Heart right ventricle (tissue), 16 donors: ENCODE data around the gene IFT81. TPM values are rescaled to one million over a fixed set of nuclear protein-coding genes. Genes with fewer than 3 reads are reported as not detected.

Experiments
- ATAC-seq, 8 donors: fragments of 200-7000 bp; cut with Tn5 transposase; one replicate each; pipeline ENCODE4 v1.9.1; 2020; ENCODE audit warnings: mild to moderate bottlenecking in 8 of 8, moderate library complexity in 8 of 8, moderate number of reproducible peaks in 1 of 8
- DNase-seq, 2 donors: peaks; one replicate each; pipeline ENCODE4 v3.0.0-alpha.2; 2020
- H3K27ac ChIP-seq, 10 donors: fragments of 200-600 bp; sonication (generic) in 2 of 10; one replicate each; pipeline versions ENCODE4 v1.5.0 to v1.8.0; 2020 to 2022; ENCODE audit warnings: mild to moderate bottlenecking in 3 of 10
- H3K27me3 ChIP-seq, 7 donors: fragments of 200-600 bp; one replicate each; pipeline ENCODE4 v1.8.0; 2021 to 2022; ENCODE audit warnings: mild to moderate bottlenecking in 2 of 7
- H3K36me3 ChIP-seq, 9 donors: fragments of 200-600 bp; sonication (generic) in 1 of 9; one replicate each; pipeline versions ENCODE4 v1.5.0 to v1.8.0; 2020 to 2022; ENCODE audit warnings: mild to moderate bottlenecking in 2 of 9
- H3K4me1 ChIP-seq, 9 donors: fragments of 200-600 bp; sonication (generic) in 1 of 9; one replicate each; pipeline versions ENCODE4 v1.5.0 to v1.8.0; 2020 to 2022; ENCODE audit warnings: mild to moderate bottlenecking in 4 of 9
- H3K4me3 ChIP-seq, 10 donors: fragments of 200-600 bp; sonication (generic) in 2 of 10; one replicate each; pipeline versions ENCODE4 v1.5.0 to v1.8.0; 2020 to 2022; ENCODE audit warnings: mild to moderate bottlenecking in 7 of 10, moderate library complexity in 2 of 10
- H3K9me3 ChIP-seq, 11 donors: fragments of 200-600 bp in 10 of 11; sonication (generic) in 2 of 11; one replicate each; pipeline versions ENCODE4 v1.5.0 to v1.8.0; 2013 to 2022; ENCODE audit warnings: mild to moderate bottlenecking in 2 of 11, control low read depth in 1 of 11, moderate library complexity in 1 of 11
- WGBS, 2 donors: extraction: QIAGEN DNeasy Blood & Tissue Kit; methylation state at CpG; one replicate each; pipeline ENCODE4 v1.1.7; 2013; ENCODE audit warnings: inconsistent platforms in 1 of 2; 5-methylcytosine and 5-hydroxymethylcytosine counted together
- intact Hi-C, 10 donors: fragments of 100-400 bp; cut with DNase I; formaldehyde crosslinking; loops; one replicate each; pipeline versions ENCODE4 v1.11.1 to v1.14.2; 2022
- polyA plus RNA-seq, 2 donors: library from polyadenylated mRNA; stranded (reverse); fragments of 200-250 nt; gene quantifications; one replicate each; pipeline ENCODE4 v1.2.3, GENCODE V29; 2013
- total RNA-seq, 10 donors: library from RNA; stranded (reverse); fragmentation: NEBNext Ultra II Directional in 3 of 10; extraction: Animal tissue kit (Norgen Biotek cat#: 25700) in 3 of 10; gene quantifications; one replicate each; pipeline versions ENCODE4 v1.2.1 to v1.2.4, GENCODE V29; 2021 to 2023
- TF ChIP-seq, protein P1 (sequence below), 9 donors: fragments of 200-600 bp; sonication (generic) in 2 of 9; IDR thresholded peaks; one replicate each; pipeline versions ENCODE4 v1.5.0 to v1.8.0; 2021 to 2022; ENCODE audit warnings: antibody characterized with exemption in 9 of 9, mild to moderate bottlenecking in 5 of 9, moderate library complexity in 1 of 9
- donor health status: Arrhythmogenic right ventricular cardiomyopathy.
- donor health status: ischemic (EF 13 %, LVEDD 7.1; RV severe dilation, severe dysfunction).
- donor health status: healthy with polysubstance abuse.
- donor health status: DM: no; HTN: yes; CAD: no.
- donor health status: DM: no; HTN: no; CAD: no.
- donor health status: ischemic (EF 25% LVEDD 6.9; RV normal size, moderate dysfunction).
- donor health status: ischemic (EF 25% LVEDD 5.7; RV mildly dilated, moderate dysfunction).
- donor health status: healthy.
- donor health status: DM: yes; HTN: yes; CAD: no.
- donor health status: Ischemic cardiomyopathy.
- donor health status: ischemic (EF 35%, LVEDD 5.7; RV mildly dilated, moderate dysfunction).
- donor health status: nonischemic (EF 11% LVEDD 7.7; RV severe dilation, severe dysfunction).
- donor health status: DM: yes; HTN: yes; CAD: no.
- donor health status: PGD.
- donor health status: ischemic (EF 29% LVEDD 5.4; RV normal size, mild dysfunction).
- donor health status: nonischemic (EF 23%, LVEDD 6.1; RV moderate dilation, normal function).

The IFT81 gene
- total and polyA plus RNA-seq, 12 donors, result 5.1 to 11.7 (median 8.3) TPM

DNA sequence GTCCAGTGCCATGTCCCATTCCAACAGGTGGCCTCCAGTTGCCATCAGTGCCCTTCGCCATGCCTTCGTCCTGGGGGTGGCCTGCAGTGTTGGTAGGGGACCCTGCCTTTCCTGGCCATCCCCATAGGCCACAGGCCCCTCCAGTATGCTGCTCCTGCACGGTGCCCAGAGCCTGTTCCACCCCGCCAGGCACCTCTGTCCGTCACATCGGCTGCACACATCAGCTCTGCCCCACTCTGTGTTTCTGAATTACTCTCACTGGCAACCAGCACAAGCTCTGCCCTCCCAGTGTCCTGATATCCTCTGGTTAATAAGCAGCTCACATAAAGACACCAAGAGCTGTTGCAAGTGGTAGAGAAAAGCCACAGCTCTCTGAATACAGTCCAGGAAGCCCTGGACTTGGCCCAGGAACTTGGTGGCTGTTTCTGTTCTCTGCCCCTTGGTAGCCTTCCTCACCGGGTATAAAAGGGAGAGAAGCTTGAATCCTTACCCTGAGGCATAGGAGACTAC is 125.6 kb downstream of the IFT81 start:
- intact Hi-C loops, result loop anchor here in 1 of 10 donors (5.0 kb wide), 1 partner anchor 33 kb away; the partner anchor contains the start of gene ATP2A2
- peak; percentile 19 to 55 (median 40) for ATAC-seq

DNA sequence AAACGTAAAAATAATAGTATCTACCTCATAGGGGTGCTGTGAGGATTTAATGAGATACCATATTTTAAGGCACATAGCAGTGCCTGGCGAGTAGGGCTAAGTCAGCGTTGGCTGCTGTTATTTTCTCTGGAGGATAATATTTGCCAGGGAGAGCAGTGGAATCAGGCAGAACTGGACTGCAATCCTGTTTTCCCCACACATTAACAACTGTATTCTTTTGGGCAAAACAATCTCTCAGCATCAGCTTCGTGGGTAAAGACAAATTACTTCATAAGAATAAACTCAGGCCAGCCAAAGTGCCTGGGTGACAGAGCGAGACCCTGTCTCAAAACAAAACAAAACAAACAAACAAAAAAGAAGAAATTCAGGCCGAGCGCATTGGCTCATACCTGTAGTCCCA is 127.2 kb downstream of the IFT81 start:
- no peaks in the 10 kb centered on the region for H3K27me3 ChIP-seq
- H3K27ac ChIP-seq, result peak overlapping the region in 9 of 10 donors; percentile 81 to 98 (median 93)
- H3K36me3 ChIP-seq, result no peaks in the 10 kb centered on the region
- peaks cover 33 to 74% (median 53%) of the 10 kb centered on the region in 9 donors for H3K4me1 ChIP-seq
- WGBS, 2 donors, result 82 to 83% methylated on average over 7 of the region's 7 CpGs
- no peak overlapping the region for H3K4me3 ChIP-seq
- H3K9me3 ChIP-seq, result no peaks in the 10 kb centered on the region
- intact Hi-C loops, result no loop called here
- DNase-seq, result no peak
- TF ChIP-seq, protein P1, sequence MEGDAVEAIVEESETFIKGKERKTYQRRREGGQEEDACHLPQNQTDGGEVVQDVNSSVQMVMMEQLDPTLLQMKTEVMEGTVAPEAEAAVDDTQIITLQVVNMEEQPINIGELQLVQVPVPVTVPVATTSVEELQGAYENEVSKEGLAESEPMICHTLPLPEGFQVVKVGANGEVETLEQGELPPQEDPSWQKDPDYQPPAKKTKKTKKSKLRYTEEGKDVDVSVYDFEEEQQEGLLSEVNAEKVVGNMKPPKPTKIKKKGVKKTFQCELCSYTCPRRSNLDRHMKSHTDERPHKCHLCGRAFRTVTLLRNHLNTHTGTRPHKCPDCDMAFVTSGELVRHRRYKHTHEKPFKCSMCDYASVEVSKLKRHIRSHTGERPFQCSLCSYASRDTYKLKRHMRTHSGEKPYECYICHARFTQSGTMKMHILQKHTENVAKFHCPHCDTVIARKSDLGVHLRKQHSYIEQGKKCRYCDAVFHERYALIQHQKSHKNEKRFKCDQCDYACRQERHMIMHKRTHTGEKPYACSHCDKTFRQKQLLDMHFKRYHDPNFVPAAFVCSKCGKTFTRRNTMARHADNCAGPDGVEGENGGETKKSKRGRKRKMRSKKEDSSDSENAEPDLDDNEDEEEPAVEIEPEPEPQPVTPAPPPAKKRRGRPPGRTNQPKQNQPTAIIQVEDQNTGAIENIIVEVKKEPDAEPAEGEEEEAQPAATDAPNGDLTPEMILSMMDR (IDR thresholded peaks at IDR 0.05), result no peak
- no peak for ATAC-seq

More for the DNA sequence above, 125.6 kb downstream of the IFT81 start:
- H3K36me3 ChIP-seq, result no peaks in the 10 kb centered on the region
- TF ChIP-seq, protein P1 (IDR thresholded peaks at IDR 0.05), result no peak
- peak; percentile 53 to 54 for DNase-seq
- H3K27ac ChIP-seq, result peak overlapping the region; percentile 71 to 98 (median 92)
- no peaks in the 10 kb centered on the region for H3K27me3 ChIP-seq
- H3K4me1 ChIP-seq, result peaks cover 33 to 90% (median 56%) of the 10 kb centered on the region in 9 donors
- 48 to 65% methylated on average over 7 of the region's 7 CpGs for WGBS, 2 donors
- H3K9me3 ChIP-seq, result peaks cover 0 to 8% (median 0%) of the 10 kb centered on the region in 11 donors
- H3K4me3 ChIP-seq, result no peak overlapping the region

DNA sequence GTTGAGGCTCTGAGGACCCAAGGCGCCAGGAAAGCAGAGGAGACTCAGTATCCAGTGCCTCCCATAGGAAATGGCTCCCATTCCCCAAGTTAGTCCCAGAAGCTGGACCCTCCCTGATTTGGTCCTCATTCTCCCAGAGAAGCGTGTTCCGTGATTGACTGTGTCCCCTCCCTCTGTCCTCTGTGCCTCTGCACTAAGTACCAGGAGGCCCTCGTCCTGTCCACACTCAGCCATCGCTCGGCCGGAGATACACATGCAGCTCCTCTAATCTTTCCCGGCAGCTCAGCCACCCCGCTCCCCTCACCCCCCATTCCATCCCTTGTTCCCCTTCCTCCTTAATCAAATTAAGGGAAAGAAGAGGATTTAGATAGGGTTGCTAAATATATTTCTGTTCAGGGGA is 128.6 kb downstream of the IFT81 start:
- Histone ChIP-seq H3K27ac (peak overlapping the region; percentile 81 to 94 (median 87)), H3K4me1 (peaks cover 26 to 67% (median 59%) of the 10 kb centered on the region in 9 donors), H3K9me3 (no peaks in the 10 kb centered on the region), H3K4me3 (peak overlapping the region in 4 of 10 donors; percentile 9 to 15 (median 12)), H3K36me3 (no peaks in the 10 kb centered on the region), H3K27me3 (no peaks in the 10 kb centered on the region)
- WGBS, 2 donors, result 23 to 44% methylated on average over 9 of the region's 9 CpGs
- TF ChIP-seq, protein P1 (IDR thresholded peaks at IDR 0.05), result no peak
- DNase-seq, result peak; percentile 65 to 75
- intact Hi-C loops, result loop anchor here in 2 of 10 donors (2.0 kb wide), 1 partner anchor 28 kb away; the partner anchor contains the start of gene ATP2A2 (in 2 of the 2)
- ATAC-seq, result peak; percentile 69 to 84 (median 80)

DNA sequence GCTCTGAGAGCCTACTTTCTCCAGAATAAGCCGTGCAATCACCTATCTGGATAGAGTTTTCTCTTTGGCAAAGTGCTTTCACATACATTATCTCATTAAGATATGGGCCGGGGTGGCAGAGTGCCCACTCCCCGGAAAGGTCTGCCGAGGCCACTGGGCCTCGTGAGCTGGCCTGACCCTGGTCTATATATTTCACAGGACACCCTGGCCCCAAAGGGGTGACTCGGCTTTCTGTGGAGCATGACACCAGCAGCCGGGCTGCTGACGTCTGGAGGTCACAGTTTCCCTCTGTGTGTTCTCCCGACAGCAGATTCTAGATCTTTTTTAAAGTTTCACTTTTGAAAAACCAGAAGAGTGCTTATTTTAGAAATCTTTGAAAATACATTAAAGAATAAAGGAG is 129.0 kb downstream of the IFT81 start:
- Histone ChIP-seq H3K4me1 (peaks cover 22 to 65% (median 55%) of the 10 kb centered on the region in 9 donors), H3K4me3 (peak overlapping the region in 5 of 10 donors; percentile 4 to 15 (median 12)), H3K27ac (peak overlapping the region; percentile 81 to 94 (median 87)), H3K27me3 (no peaks in the 10 kb centered on the region), H3K9me3 (no peaks in the 10 kb centered on the region), H3K36me3 (no peaks in the 10 kb centered on the region)
- TF ChIP-seq, protein P1 (IDR thresholded peaks at IDR 0.05), result no peak
- peak; percentile 73 to 80 for DNase-seq
- ATAC-seq, result peak; percentile 67 to 87 (median 82)
- WGBS, 2 donors, result 14 to 17% methylated on average over 9 of the region's 9 CpGs
- intact Hi-C loops, result loop anchor here in 2 of 10 donors (2.0 kb wide), 1 partner anchor 28 kb away; the partner anchor contains the start of gene ATP2A2 (in 2 of the 2)
